PC-3 (cell line): ENCODE results near the gene UBA1.

Source experiments
- CTCF ChIP-seq: fragments of 300-600 bp; sonication (generic); conservative IDR thresholded peaks from 2 replicates; pipeline ENCODE4 v1.5.1; 2017; ENCODE audit warnings: antibody characterized with exemption, low read depth, mild to moderate bottlenecking, low read length
- EZH2 ChIP-seq: fragments of 300-600 bp; sonication (generic); IDR thresholded peaks from one replicate; pipeline ENCODE4 v1.6.1; 2017; ENCODE audit warnings: antibody characterized with exemption, mild to moderate bottlenecking, low read length; ENCODE audit not compliant: unreplicated experiment
- EZH2phosphoT487 ChIP-seq: fragments of 300-600 bp; sonication (generic); IDR thresholded peaks from 2 replicates; pipeline ENCODE4 v1.6.1; 2018; ENCODE audit warnings: mild to moderate bottlenecking, antibody characterized with exemption, low read length, borderline replicate concordance

- TF ChIP-seq CTCF, result no peak
- no peak for TF ChIP-seq EZH2
- no peak for TF ChIP-seq EZH2phosphoT487
Measured at GRCh38 chrX:47174376-47174775, 19.3 kb upstream of the UBA1 start.
